Panc1 (cell line): ENCODE measurements around the gene NCAPG2. TPM values are rescaled to one million over a fixed set of nuclear protein-coding genes. Genes with fewer than 3 reads are reported as not detected.

ENCODE experiments used
- ATAC-seq: fragments of 200-7000 bp; cut with Tn5 transposase; 2 replicates; pipeline ENCODE4 v1.9.1; 2020; ENCODE audit warnings: mild to moderate bottlenecking, moderate library complexity
- BruUV-seq: library from RNA; stranded (reverse); fragments of 400-500 nt; replicated peaks from 2 replicates; lab custom pipeline; 2021; lab: Mats Ljungman, UMichigan
- CTCF ChIA-PET: fragments of 300-600 bp; sonication (Branson Sonifier 250); formaldehyde crosslinking; loops from one replicate; lab custom pipeline; 2022; ENCODE audit warnings: antibody characterized with exemption; lab: Charles Lee
- POLR2A ChIA-PET: fragments of 300-600 bp; sonication (Branson Sonifier 250); formaldehyde crosslinking; loops from one replicate; lab custom pipeline; 2022; ENCODE audit warnings: antibody characterized with exemption; lab: Charles Lee
- DNase-seq: peaks from one replicate; pipeline ENCODE4 v3.0.0-alpha.2; 2010; ENCODE audit warnings: low read depth, low spot score
- H3K27ac ChIP-seq: 2 replicates; pipeline ENCODE4 v1.5.1; 2011; ENCODE audit warnings: mild to moderate bottlenecking, low read length, inconsistent platforms
- H3K27me3 ChIP-seq: fragments of 200-500 bp; sonication (Bioruptor generic); 2 replicates; pipeline ENCODE4 v1.6.0; 2014; ENCODE audit warnings: low read length, inconsistent platforms; ENCODE audit not compliant: control insufficient read depth, insufficient read depth
- H3K36me3 ChIP-seq: fragments of 200-500 bp; sonication (Bioruptor generic); 2 replicates; pipeline ENCODE4 v1.5.1; 2014; ENCODE audit warnings: inconsistent platforms, mild to moderate bottlenecking, low read length, moderate library complexity; ENCODE audit not compliant: control insufficient read depth, insufficient read depth
- H3K4me1 ChIP-seq: 2 replicates; pipeline ENCODE4 v1.5.1; 2011; ENCODE audit warnings: inconsistent platforms, mild to moderate bottlenecking, low read length, moderate library complexity; ENCODE audit not compliant: control insufficient read depth, insufficient read depth
- H3K4me3 ChIP-seq, 2 experiments: 2 replicates each; pipeline ENCODE4 v1.5.1; 2011 to 2012; ENCODE audit warnings: low read depth in 2 of 2, low read length in 2 of 2, mild to moderate bottlenecking in 2 of 2, inconsistent platforms in 1 of 2, moderate library complexity in 1 of 2
- H3K9me3 ChIP-seq: fragments of 200-500 bp; sonication (Bioruptor generic); 2 replicates; pipeline ENCODE4 v1.5.1; 2014; ENCODE audit warnings: low read depth, mild to moderate bottlenecking, inconsistent platforms, low read length, moderate library complexity; ENCODE audit not compliant: control insufficient read depth, insufficient read depth
- CTCF ChIP-seq: fragments of 450-650 bp; IDR thresholded peaks from 2 replicates; pipeline ENCODE4 v1.5.1; 2017; ENCODE audit warnings: mild to moderate bottlenecking
- POLR2AphosphoS5 ChIP-seq: IDR thresholded peaks from 2 replicates; pipeline ENCODE4 v1.6.1; 2012; ENCODE audit warnings: mild to moderate bottlenecking, low read depth, low read length, moderate library complexity
- REST ChIP-seq, 2 experiments: IDR thresholded peaks; 2 replicates each; pipeline ENCODE4 v1.6.1; 2011 to 2012; ENCODE audit warnings: low read depth in 2 of 2, control low read depth in 1 of 2, low read length in 1 of 2, mild to moderate bottlenecking in 1 of 2, moderate library complexity in 1 of 2; ENCODE audit not compliant: insufficient read depth in 1 of 2
- SIN3A ChIP-seq: IDR thresholded peaks from 2 replicates; pipeline ENCODE4 v1.6.1; 2012; ENCODE audit warnings: low read depth, mild to moderate bottlenecking, low read length, moderate library complexity, borderline replicate concordance; ENCODE audit not compliant: insufficient read depth
- TCF7L2 ChIP-seq: IDR thresholded peaks from 2 replicates; pipeline ENCODE4 v1.6.1; 2011; ENCODE audit warnings: mild to moderate bottlenecking, low read depth, low read length, inconsistent platforms
- in situ Hi-C: cut with HindIII; loops from 2 replicates; pipeline ENCODE4 v1.10.0; 2016; ENCODE audit warnings: low sequenced_read_pairs, low pct_unique_long_range_greater_than_20kb
- intact Hi-C: fragments of 100-400 bp; cut with micrococcal nuclease; formaldehyde crosslinking; loops from one replicate; pipeline ENCODE4 v1.10.0; 2022; ENCODE audit not compliant: unreplicated experiment
- total RNA-seq: library from RNA; stranded (reverse); gene quantifications from one replicate; pipeline ENCODE4 v1.2.1, GENCODE V29; 2021; ENCODE audit not compliant: unreplicated experiment

The NCAPG2 gene
- total RNA-seq, 1 experiment from 2014 or later = 81.4 TPM

- no peak for DNase-seq
- H3K9me3 ChIP-seq = no peaks in the 10 kb centered on the region
- no peak overlapping the region for H3K27ac ChIP-seq
- ChIA-PET POLR2A (no interaction called here), CTCF (no interaction called here)
- BruUV-seq = no TSS peak
- no peaks in the 10 kb centered on the region for H3K4me1 ChIP-seq
- H3K36me3 ChIP-seq = no peaks in the 10 kb centered on the region
- intact Hi-C loops = no loop called here
- TF ChIP-seq CTCF = no peak
- TF ChIP-seq REST (IDR thresholded peaks at IDR 0.05; ENCODE audit: insufficient read depth in 1 of 2, low read depth in 2 of 2, low read length in 1 of 2) = no peak
- no peak; the same call in 1 of the 2 replicates for ATAC-seq
- in situ Hi-C loops = no loop called here
- no peak overlapping the region for H3K4me3 ChIP-seq
- no peaks in the 10 kb centered on the region for H3K27me3 ChIP-seq
These were observed 100.5 kb downstream of the NCAPG2 start for GRCh38 chr7:158603773-158604755.

DNA sequence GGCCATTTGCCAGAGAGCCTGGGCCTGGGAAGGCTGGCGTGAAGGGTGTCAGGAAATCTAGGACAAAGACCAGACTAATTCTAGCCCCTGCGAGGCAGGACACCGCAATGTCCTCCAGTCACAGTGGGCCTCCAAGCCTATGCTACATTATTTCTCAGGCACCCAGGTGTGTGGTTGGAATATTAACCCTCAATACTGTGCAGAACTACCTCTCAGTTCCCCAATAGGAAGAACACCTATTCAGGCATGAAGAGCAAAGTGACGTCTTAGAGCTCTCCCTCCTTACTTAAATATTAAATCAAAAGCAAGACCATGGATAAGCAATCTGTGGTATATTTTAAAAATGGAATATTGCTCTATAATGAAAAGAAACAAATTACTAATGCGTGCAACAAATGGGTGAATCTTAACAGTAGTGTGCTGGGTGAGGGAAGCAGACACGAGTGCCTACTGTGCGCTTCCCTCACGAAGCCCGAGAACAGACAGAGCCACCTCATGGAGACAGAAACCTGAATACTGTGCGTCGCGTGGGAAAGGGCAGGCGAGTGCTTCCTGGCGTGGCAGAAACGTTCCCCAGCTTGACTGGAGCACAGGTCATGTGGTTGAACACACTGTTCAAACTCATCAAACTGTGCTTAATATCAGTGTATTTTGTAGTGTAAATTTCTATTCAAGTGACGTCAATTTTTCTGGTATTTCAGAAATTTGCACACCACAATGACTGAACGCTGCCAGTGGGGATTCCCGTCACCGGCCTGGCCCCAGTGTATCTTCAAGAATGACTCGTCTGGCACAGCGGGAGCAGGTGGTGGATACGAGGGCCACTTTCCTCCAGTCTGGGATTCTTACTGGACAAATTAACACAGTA is 101.5 kb downstream of the NCAPG2 start:
- BruUV-seq = no TSS peak
- Histone ChIP-seq H3K4me1 (no peaks in the 10 kb centered on the region), H3K27me3 (no peaks in the 10 kb centered on the region), H3K9me3 (no peaks in the 10 kb centered on the region), H3K4me3 (no peak overlapping the region), H3K36me3 (no peaks in the 10 kb centered on the region), H3K27ac (no peak overlapping the region)
- intact Hi-C loops = no loop called here
- in situ Hi-C loops = no loop called here
- DNase-seq = no peak
- POLR2A ChIA-PET = no interaction called here
- CTCF ChIA-PET = no interaction called here
- TF ChIP-seq REST (IDR thresholded peaks at IDR 0.05; ENCODE audit: insufficient read depth in 1 of 2, low read depth in 2 of 2, low read length in 1 of 2) = no peak
- TF ChIP-seq TCF7L2 = no peak
- TF ChIP-seq POLR2AphosphoS5 = no peak
- no peak for TF ChIP-seq CTCF
- no peak for TF ChIP-seq SIN3A
- ATAC-seq = no peak; the same call in 1 of the 2 replicates
